ENCODE data around the gene EXOC3L4.

DNA sequence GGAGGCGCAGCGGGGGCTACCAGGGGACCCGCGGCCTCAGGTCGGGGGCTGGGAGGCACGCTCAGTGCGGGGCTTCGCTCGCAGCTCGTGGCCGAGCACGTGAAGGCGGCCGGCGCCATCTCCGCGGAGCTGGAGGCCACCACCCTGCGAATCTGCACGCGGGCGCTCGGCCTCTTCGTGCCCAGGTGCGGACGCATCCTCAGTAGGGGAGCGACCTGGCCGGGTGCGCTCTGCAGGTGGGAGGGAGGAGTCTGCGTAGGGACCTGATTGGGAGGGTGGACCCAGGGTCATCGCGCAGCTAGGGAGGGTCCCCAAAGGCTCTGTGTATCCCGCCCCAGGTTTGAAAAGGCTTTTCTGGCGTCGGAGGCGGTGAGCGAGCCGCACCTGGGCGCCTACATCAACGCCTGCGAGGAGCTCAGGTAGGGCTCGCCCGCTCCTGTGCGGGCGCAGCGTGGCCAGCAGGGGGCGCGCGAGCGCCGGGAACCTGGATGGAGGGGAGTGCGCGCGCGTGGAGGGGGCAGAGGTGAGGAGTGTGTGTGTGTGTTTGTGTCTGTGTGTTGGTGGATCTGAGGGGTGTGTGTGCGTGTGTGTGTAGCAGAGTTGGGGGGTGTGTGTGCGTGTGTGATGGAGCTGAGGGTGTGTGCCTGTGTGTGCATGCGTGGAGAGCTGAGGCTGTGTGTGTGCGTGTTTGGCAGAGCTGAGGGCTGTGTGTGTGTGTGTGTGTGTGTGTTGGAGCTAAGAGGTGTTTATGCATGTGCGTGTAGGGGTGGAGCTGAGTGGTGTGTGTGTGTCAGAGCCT, 10.3 kb downstream of the EXOC3L4 start:
- TF ChIP-seq RARB (CRISPR knock-in tag; IDR thresholded peaks at IDR 0.05) (no peak), GLIS3 (CRISPR knock-in tag; IDR thresholded peaks at IDR 0.05) (no peak), OSR1 (CRISPR knock-in tag; IDR thresholded peaks at IDR 0.05) (no peak)
